HepG2 (cell line): ENCODE measurements around the gene ADAMTS16.

Experiments
- CEBPG ChIP-seq: IDR thresholded peaks from 2 replicates; pipeline ENCODE4 v1.6.1; 2016
- TF ChIP-seq, protein P1 (sequence below): IDR thresholded peaks from 2 replicates; pipeline ENCODE4 v1.6.1; 2016; ENCODE audit warnings: low read depth

DNA sequence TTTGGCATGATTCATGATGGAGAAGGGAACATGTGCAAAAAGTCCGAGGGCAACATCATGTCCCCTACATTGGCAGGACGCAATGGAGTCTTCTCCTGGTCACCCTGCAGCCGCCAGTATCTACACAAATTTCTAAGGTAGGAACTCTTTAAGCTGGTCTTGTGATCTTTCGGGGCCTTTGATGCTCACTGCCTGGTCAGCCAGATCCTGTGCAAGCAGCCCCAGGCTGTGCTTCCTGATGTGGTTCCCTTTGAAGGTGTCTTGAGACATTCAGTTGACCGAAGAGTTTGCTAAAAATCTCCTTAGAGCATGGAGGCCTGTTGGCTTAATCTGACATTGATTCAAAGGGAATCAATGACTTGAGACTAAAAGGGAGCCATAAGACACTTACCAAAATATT, 60.0 kb downstream of the ADAMTS16 start:
- TF ChIP-seq, protein P1, sequence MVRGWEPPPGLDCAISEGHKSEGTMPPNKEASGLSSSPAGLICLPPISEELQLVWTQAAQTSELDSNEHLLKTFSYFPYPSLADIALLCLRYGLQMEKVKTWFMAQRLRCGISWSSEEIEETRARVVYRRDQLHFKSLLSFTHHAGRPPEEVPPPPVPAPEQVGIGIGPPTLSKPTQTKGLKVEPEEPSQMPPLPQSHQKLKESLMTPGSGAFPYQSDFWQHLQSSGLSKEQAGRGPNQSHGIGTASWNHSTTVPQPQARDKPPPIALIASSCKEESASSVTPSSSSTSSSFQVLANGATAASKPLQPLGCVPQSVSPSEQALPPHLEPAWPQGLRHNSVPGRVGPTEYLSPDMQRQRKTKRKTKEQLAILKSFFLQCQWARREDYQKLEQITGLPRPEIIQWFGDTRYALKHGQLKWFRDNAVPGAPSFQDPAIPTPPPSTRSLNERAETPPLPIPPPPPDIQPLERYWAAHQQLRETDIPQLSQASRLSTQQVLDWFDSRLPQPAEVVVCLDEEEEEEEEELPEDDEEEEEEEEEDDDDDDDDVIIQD: no peak
- TF ChIP-seq CEBPG (CRISPR knock-in tag): no peak
